D721Med (cell line): Measurements from ENCODE around the gene PLA2G4E.

Experiments used
- DNase-seq: peaks from one replicate; pipeline ENCODE4 v3.0.0; 2011; ENCODE audit warnings: low spot score; ENCODE audit not compliant: insufficient read length
- FAIRE-seq: peaks from 2 replicates; lab custom pipeline; 2011; peaks lifted over from hg19 to GRCh38; lab: Jason Lieb, UNC
- TF ChIP-seq, protein P1 (sequence below): IDR thresholded peaks from 2 replicates; pipeline ENCODE4 v1.5.1; 2012; ENCODE audit warnings: mild to moderate bottlenecking, control low read depth; ENCODE audit not compliant: insufficient read depth; ENCODE audit errors: missing control alignments

The PLA2G4E gene

DNA sequence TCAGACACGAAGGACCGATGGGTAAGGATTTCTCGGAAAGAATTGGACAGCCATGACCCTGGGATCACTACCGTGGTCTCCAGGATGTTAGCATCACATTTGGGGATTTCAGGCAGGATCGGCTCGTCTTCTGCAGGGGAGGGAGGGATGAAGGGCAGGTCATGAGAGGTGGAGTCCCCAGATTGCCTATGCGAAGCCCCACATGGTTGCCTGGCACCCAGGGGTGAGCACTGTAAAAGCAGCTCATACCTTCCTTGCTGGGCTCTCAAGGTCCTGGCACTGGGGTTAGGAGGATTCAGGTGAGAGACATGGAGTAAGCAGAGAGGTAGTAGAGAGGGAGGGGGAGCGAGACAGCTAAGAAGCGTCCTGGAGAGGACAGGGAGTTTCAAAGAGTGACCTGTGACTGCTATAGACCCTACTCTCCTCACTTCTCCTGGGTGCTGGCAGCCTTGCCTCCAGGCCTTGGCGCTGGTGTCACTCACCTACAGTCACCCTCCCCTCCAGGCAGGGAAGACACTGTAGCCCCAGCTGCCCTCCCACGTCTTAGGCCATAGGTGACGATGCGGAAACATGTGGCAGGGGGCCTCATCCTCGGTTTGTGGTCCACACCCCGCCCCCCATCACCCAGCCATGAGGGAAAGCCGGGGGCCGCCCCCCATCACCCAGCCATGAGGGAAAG, 33.5 kb downstream of the PLA2G4E start:
- no peak for DNase-seq
- FAIRE-seq: no peak
- TF ChIP-seq, protein P1, sequence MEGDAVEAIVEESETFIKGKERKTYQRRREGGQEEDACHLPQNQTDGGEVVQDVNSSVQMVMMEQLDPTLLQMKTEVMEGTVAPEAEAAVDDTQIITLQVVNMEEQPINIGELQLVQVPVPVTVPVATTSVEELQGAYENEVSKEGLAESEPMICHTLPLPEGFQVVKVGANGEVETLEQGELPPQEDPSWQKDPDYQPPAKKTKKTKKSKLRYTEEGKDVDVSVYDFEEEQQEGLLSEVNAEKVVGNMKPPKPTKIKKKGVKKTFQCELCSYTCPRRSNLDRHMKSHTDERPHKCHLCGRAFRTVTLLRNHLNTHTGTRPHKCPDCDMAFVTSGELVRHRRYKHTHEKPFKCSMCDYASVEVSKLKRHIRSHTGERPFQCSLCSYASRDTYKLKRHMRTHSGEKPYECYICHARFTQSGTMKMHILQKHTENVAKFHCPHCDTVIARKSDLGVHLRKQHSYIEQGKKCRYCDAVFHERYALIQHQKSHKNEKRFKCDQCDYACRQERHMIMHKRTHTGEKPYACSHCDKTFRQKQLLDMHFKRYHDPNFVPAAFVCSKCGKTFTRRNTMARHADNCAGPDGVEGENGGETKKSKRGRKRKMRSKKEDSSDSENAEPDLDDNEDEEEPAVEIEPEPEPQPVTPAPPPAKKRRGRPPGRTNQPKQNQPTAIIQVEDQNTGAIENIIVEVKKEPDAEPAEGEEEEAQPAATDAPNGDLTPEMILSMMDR: no peak

DNA sequence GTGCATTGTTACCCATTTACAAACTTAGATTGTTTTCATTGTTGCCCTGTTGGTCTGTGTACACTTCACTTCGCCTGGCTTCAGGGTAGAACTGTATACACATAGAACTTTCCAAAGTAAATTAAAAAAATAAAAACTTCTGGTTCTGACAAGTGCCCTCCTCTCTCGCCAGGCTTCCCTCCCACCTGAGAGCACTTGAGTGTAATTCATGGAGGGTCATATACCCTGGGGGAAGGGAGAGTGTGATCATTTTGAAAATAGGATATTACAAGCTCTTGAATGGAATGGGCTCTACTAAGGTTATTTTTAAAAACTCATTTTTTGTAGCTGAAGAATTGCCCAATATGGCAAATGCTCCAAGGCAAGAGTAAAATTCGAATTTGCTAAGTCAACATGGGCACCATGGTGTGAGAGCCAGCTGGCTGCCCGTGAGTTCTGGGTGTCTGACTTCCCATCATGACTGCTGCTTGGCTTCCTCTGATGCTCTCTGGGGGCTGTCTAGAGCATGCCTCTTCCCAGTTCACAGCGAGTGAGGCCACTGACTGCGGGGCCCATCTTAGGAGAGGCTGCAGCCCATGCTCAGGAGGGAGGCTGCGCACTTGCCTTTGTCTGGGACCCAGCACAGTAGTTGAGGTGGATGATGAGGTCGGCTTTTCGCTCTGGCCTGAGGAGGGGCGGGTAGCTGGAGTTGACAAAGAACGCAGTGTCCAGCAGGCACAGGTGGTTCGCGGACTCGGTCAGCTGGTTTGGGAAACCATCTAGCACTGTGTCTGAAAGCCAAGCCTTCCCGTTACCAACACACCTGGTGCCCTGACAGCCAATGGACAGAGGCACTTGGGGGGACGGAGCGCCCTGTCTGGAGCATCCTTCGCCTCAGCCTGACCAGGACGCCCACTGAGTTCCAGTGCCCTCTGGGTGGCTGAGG, 35.3 kb downstream of the PLA2G4E start:
- FAIRE-seq (no peak), DNase-seq (no peak)
- TF ChIP-seq, protein P1: no peak

DNA sequence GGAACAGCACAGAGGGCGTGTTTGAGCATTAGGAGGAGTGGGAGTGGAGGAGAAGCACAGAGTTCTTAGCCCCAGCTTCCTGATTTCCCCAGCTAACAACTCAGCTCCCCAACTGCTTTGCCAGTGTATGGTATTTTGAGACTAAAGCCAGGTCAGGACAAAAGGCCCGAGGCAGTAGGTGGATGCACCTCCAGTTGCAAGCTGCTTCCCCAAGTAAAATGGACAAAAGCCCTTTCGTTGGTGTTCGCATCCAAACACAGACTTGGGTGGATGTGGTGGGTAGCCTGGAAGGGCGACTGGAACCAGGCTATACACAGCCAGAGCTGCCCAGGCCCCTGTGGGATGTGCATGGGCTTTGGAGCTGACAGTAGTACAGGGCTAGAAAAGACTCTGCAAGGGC, 36.2 kb downstream of the PLA2G4E start:
- FAIRE-seq (no peak), DNase-seq (no peak)
- TF ChIP-seq, protein P1: no peak

DNA sequence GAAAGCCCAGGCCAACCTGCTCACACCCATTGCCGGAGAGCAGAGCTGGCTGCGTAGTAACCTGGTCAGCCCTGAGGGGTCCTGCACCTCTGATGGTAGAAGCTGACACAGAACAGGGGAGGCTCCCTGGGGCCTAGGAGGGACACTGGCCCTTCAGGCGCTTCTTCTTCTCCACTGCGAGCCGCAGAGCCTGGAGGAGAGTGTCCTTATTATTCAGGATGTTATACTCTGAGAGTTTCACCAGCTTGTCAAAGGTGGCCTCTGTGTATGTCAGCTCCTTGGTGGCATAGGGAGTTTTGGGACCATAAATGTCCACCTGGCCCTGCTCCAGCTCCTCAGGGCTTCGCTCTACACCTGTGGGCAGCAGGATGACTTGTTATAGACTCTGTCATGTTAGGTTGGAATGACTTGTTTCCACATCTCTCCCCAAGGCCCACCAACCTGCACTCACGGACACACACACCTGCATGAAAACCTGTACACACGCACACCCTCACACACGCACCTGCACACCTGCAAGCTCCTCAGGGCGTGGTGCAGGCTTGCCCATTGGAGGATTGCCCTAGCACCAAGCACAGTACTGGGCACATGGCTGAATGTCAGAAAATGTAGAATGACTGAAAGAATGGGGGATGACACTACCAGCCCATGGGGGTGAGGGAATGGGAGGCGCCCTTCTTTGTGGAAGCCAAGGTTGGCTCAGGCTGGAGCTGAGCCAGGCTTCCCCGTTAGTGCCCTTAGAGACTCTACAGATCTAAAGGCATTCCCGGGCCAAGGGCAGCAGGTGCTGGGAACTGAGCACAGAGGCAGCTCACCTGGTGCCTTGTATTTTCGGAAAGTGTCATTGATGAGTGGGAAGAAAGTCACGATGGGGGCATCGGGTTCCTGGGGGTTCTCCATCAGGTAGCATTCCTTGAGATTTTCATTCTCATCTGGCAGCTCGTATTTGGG, 36.9 kb downstream of the PLA2G4E start:
- TF ChIP-seq, protein P1: no peak
- no peak for FAIRE-seq

DNA sequence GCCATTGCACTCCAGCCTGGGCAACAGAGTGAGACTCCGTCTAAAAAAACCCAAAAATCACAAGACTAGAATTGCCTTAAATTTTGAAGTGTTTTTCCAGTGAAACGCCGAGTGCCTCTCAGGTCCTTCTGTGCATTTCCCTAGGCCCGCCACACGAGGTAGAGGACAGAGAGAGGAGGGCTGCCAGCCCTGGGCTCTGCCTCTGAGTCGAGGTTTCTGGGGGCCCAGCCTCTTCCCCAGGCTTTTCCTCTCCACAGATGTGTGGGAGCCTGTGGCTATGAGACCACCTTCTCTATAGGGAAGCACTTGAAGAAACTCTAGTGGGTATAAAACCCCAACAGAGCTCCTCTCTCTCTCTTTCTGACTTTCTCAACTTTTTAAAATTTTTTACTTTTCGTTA, 37.6 kb downstream of the PLA2G4E start:
- TF ChIP-seq, protein P1: no peak
- FAIRE-seq: no peak
- no peak for DNase-seq

More for the DNA sequence above, 36.9 kb downstream of the PLA2G4E start:
- no peak for DNase-seq

DNA sequence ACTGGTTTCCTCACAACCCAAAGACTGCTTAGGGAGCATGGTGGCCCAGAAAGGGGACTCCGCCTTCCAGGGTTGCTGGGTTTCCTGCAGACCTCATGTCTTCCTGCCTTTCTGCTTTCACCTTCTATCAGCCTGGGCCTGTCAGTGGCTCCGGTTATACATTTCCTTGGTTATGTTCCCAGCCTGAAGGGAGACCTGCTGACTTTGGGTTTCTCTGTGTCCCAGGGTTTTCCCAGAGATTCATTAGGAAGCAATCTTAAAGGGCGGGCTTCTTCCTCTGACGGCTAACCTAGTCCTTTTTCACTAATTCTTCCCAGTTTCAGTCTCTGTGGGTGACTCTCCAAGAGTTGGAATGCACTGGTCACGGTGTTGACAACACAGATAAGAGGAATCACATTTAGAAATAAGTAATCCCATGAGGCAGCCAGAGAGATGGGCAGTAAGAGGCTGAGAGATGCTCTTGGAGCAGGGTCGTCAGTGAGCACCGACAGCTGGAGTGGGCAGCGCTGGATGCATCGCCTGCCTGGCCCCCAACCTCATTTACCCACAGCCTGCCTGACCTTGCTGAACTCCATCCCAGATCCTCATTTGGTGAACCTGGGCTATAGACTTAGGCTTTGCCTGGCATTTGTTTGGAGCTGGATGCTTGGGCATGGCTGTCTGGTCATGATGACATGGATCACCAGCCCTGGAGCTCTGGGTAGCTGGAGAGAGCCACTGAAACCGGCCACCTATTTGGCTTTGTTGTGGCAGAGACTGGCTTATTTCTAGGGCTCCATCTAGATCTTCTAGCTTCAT, 38.5 kb downstream of the PLA2G4E start:
- TF ChIP-seq, protein P1: no peak
- FAIRE-seq (no peak), DNase-seq (no peak)
